ENCODE data around the gene ZNF500.
"Not testable (repeated sequence)": the region's sequence is repeated elsewhere in the genome, so short reads cannot be mapped to it uniquely, and the experiment has no call there.

Gene ZNF500

GRCh38 chr16:4796982-4797804 is 30.2 kb upstream of the ZNF500 start:
- DNase-seq (ENCODE audit: low spot score) = no peak

GRCh38 chr16:4795828-4796572 is 29.0 kb upstream of the ZNF500 start:
- DNase-seq (ENCODE audit: low spot score) = no peak

GRCh38 chr16:4795181-4795827 is 28.3 kb upstream of the ZNF500 start, which contains the start of gene SMIM22:
Gene SMIM22, plus strand, starts transcription at chr16:4795369. Its CDS starts 366 bp downstream, at chr16:4795735.
- DNase-seq (ENCODE audit: low spot score) = no peak

GRCh38 chr16:4792951-4793513 is 26.1 kb upstream of the ZNF500 start:
- no peak for DNase-seq (ENCODE audit: low spot score)

GRCh38 chr16:4790871-4791270 is 23.9 kb upstream of the ZNF500 start:
- DNase-seq (ENCODE audit: low spot score) = no peak

GRCh38 chr16:4790261-4790660 is 23.3 kb upstream of the ZNF500 start:
- no peak for DNase-seq (ENCODE audit: low spot score)

GRCh38 chr16:4788910-4789309 is 21.9 kb upstream of the ZNF500 start:
- no peak for DNase-seq (ENCODE audit: low spot score)

- DNase-seq (ENCODE audit: low spot score) = peak; percentile 48
Observed at GRCh38 chr16:4788489-4788889, 21.5 kb upstream of the ZNF500 start.

- DNase-seq (ENCODE audit: low spot score) = no peak
Observed at GRCh38 chr16:4787627-4788482, 20.9 kb upstream of the ZNF500 start, which contains the start of gene SEPTIN12. Gene SEPTIN12, minus strand, starts transcription at chr16:4788345. Its CDS starts 700 bp downstream, at chr16:4787645.

GRCh38 chr16:4787068-4787467 is 20.1 kb upstream of the ZNF500 start:
- DNase-seq (ENCODE audit: low spot score) = no peak

- DNase-seq (ENCODE audit: low spot score) = no peak
Observed at GRCh38 chr16:4785758-4786433, 18.9 kb upstream of the ZNF500 start.

- not testable (repeated sequence) for DNase-seq (ENCODE audit: low spot score)
Observed at GRCh38 chr16:4784444-4784987, 17.6 kb upstream of the ZNF500 start.

GRCh38 chr16:4783951-4784336 is 17.0 kb upstream of the ZNF500 start:
- no peak for DNase-seq (ENCODE audit: low spot score)

- no peak for DNase-seq (ENCODE audit: low spot score)
Observed at GRCh38 chr16:4783251-4783950, 16.4 kb upstream of the ZNF500 start.

GRCh38 chr16:4780235-4780634 is 13.3 kb upstream of the ZNF500 start:
- no peak for DNase-seq (ENCODE audit: low spot score)

GRCh38 chr16:4778050-4778392 is 11.1 kb upstream of the ZNF500 start:
- no peak for DNase-seq (ENCODE audit: low spot score)

GRCh38 chr16:4777339-4778049 is 10.5 kb upstream of the ZNF500 start:
- no peak for DNase-seq (ENCODE audit: low spot score)

- DNase-seq (ENCODE audit: low spot score) = no peak
Observed at GRCh38 chr16:4776141-4776705, 9.3 kb upstream of the ZNF500 start.

GRCh38 chr16:4775005-4775404 is 8.0 kb upstream of the ZNF500 start:
- DNase-seq (ENCODE audit: low spot score) = no peak
